ENCODE results near the gene MRPL21. TPM values are rescaled to one million over a fixed set of nuclear protein-coding genes. Genes with fewer than 3 reads are reported as not detected.
A peak's percentile ranks its signal among the peaks of the same experiment; 100 is the strongest.

The MRPL21 gene
- polyA plus RNA-seq (2013, experiment 1 of 2), result 72.9 TPM
- polyA plus RNA-seq (2013, experiment 2 of 2), result 67.6 TPM

- H3K27me3 ChIP-seq (ENCODE audit: control insufficient read depth in 3 of 3, insufficient read depth in 3 of 3, low read depth in 1 of 3, low read length in 3 of 3), result no peaks in the 10 kb centered on the region
Measured at GRCh38 chr11:68903288-68904247, at the start of gene MRPL21, which contains the start of gene IGHMBP2. Gene MRPL21, minus strand, starts transcription at chr11:68903832. Its CDS starts 22 bp downstream, at chr11:68903810. Gene IGHMBP2, plus strand, starts transcription at chr11:68903891. Its CDS starts 62 bp downstream, at chr11:68903953.

GRCh38 chr11:68950762-68951161, 47.1 kb upstream of the MRPL21 start:
- no CpG with 5 or more reads among the region's 9 CpGs for WGBS, 2 donors (ENCODE audit: extremely low coverage in 2 of 2, insufficient read length in 2 of 2, insufficient replicate concordance in 1 of 2)
- H3K14ac ChIP-seq (ENCODE audit: low read length), result peak overlapping the region; percentile 9
- no peak overlapping the region for H3K4ac ChIP-seq (ENCODE audit: low read length)
- H3K18ac ChIP-seq (ENCODE audit: low read length), result peak overlapping the region; percentile 78
- H3K9ac ChIP-seq (ENCODE audit: low read depth, low read length, poor library complexity), result no peak overlapping the region
- no peak overlapping the region for H2BK120ac ChIP-seq (ENCODE audit: low read depth, low read length)
- H2BK15ac ChIP-seq (ENCODE audit: low read length), result no peak overlapping the region
- H3K4me1 ChIP-seq (ENCODE audit: control insufficient read depth in 2 of 2, insufficient read depth in 1 of 2, low read depth in 1 of 2, low read length in 2 of 2), result peaks cover 14 to 22% of the 10 kb centered on the region in 2 donors
- peak overlapping the region in 1 of 2 donors; percentile 18 for H3K4me3 ChIP-seq (ENCODE audit: low read length in 2 of 2)
- peak; percentile 58 for DNase-seq (ENCODE audit: low spot score)
- no peaks in the 10 kb centered on the region for H3K36me3 ChIP-seq (replicated peaks in 1 of 2; ENCODE audit: control insufficient read depth in 2 of 2, insufficient read depth in 2 of 2, low read length in 2 of 2)
- no peak overlapping the region for H4K91ac ChIP-seq (ENCODE audit: low read depth, low read length, poor library complexity)
- no peaks in the 10 kb centered on the region for H3K27me3 ChIP-seq (ENCODE audit: control insufficient read depth in 3 of 3, insufficient read depth in 3 of 3, low read depth in 1 of 3, low read length in 3 of 3)
- peak overlapping the region; percentile 24 for H2BK12ac ChIP-seq (ENCODE audit: low read length)
- H2BK5ac ChIP-seq (ENCODE audit: low read length), result peak overlapping the region; percentile 53
- peak overlapping the region; percentile 2 for H3K27ac ChIP-seq (replicated peaks; ENCODE audit: low read length)
- H3K4me2 ChIP-seq (ENCODE audit: insufficient read depth, low read length, poor library complexity, severe bottlenecking), result peak overlapping the region; percentile 32
- H3K79me1 ChIP-seq (ENCODE audit: low read depth, low read length), result no peaks in the 10 kb centered on the region
- H3K9me3 ChIP-seq (replicated peaks in 1 of 2; ENCODE audit: control insufficient read depth in 2 of 2, insufficient read depth in 1 of 2, low read depth in 1 of 2, low read length in 2 of 2), result no peaks in the 10 kb centered on the region
- H4K8ac ChIP-seq (ENCODE audit: low read depth, low read length), result no peak overlapping the region
- no peak overlapping the region for H3K23ac ChIP-seq (ENCODE audit: low read depth, low read length, poor library complexity)
- no peak overlapping the region for H2AK5ac ChIP-seq (ENCODE audit: low read depth, low read length)
- peak overlapping the region; percentile 83 for H2AFZ ChIP-seq (ENCODE audit: low read length)

More at GRCh38 chr11:68903288-68904247, at the start of gene MRPL21, which contains the start of gene IGHMBP2:
- peak within 1 kb of the TSS; percentile 94 for H3K23ac ChIP-seq (ENCODE audit: low read depth, low read length, poor library complexity)
- H2BK5ac ChIP-seq (ENCODE audit: low read length), result peak within 1 kb of the TSS; percentile 94
- peak; percentile 81 for DNase-seq (ENCODE audit: low spot score)
- H3K27ac ChIP-seq (replicated peaks; ENCODE audit: low read length), result peak within 1 kb of the TSS; percentile 40
- H2BK12ac ChIP-seq (ENCODE audit: low read length), result peak within 1 kb of the TSS; percentile 30
- no peak within 1 kb of the TSS for H3K4ac ChIP-seq (ENCODE audit: low read length)
- H4K8ac ChIP-seq (ENCODE audit: low read depth, low read length), result peak within 1 kb of the TSS; percentile 6
- peak within 1 kb of the TSS; percentile 96 to 97 for H3K4me3 ChIP-seq (ENCODE audit: low read length in 2 of 2)
- peak within 1 kb of the TSS; percentile 37 for H2BK120ac ChIP-seq (ENCODE audit: low read depth, low read length)
- H2AFZ ChIP-seq (ENCODE audit: low read length), result peak within 1 kb of the TSS; percentile 93
- H3K9ac ChIP-seq (ENCODE audit: low read depth, low read length, poor library complexity), result peak within 1 kb of the TSS; percentile 99
- H3K36me3 ChIP-seq (replicated peaks in 1 of 2; ENCODE audit: control insufficient read depth in 2 of 2, insufficient read depth in 2 of 2, low read length in 2 of 2), result peaks cover 14 to 44% of the 10 kb centered on the region in 2 donors
- H3K9me3 ChIP-seq (replicated peaks in 1 of 2; ENCODE audit: control insufficient read depth in 2 of 2, insufficient read depth in 1 of 2, low read depth in 1 of 2, low read length in 2 of 2), result no peaks in the 10 kb centered on the region
- H4K91ac ChIP-seq (ENCODE audit: low read depth, low read length, poor library complexity), result no peak within 1 kb of the TSS
- peaks cover 4 to 7% of the 10 kb centered on the region in 2 donors for H3K4me1 ChIP-seq (ENCODE audit: control insufficient read depth in 2 of 2, insufficient read depth in 1 of 2, low read depth in 1 of 2, low read length in 2 of 2)
- H3K4me2 ChIP-seq (ENCODE audit: insufficient read depth, low read length, poor library complexity, severe bottlenecking), result peak within 1 kb of the TSS; percentile 96
- peaks cover 15% of the 10 kb centered on the region for H3K79me1 ChIP-seq (ENCODE audit: low read depth, low read length)
- no CpG with 5 or more reads among the region's 78 CpGs for WGBS, 2 donors (ENCODE audit: extremely low coverage in 2 of 2, insufficient read length in 2 of 2, insufficient replicate concordance in 1 of 2)
- H3K18ac ChIP-seq (ENCODE audit: low read length), result peak within 1 kb of the TSS; percentile 98
- H2AK5ac ChIP-seq (ENCODE audit: low read depth, low read length), result peak within 1 kb of the TSS; percentile 25
- H2BK15ac ChIP-seq (ENCODE audit: low read length), result peak within 1 kb of the TSS; percentile 51
- H3K14ac ChIP-seq (ENCODE audit: low read length), result peak within 1 kb of the TSS; percentile 97

- H4K8ac ChIP-seq (ENCODE audit: low read depth, low read length), result no peak overlapping the region
- no peaks in the 10 kb centered on the region for H3K9me3 ChIP-seq (replicated peaks in 1 of 2; ENCODE audit: control insufficient read depth in 2 of 2, insufficient read depth in 1 of 2, low read depth in 1 of 2, low read length in 2 of 2)
- peak overlapping the region; percentile 53 for H2BK5ac ChIP-seq (ENCODE audit: low read length)
- no peak overlapping the region for H3K14ac ChIP-seq (ENCODE audit: low read length)
- peak overlapping the region; percentile 1 for H3K27ac ChIP-seq (replicated peaks; ENCODE audit: low read length)
- no peak overlapping the region for H3K9ac ChIP-seq (ENCODE audit: low read depth, low read length, poor library complexity)
- no peaks in the 10 kb centered on the region for H3K79me1 ChIP-seq (ENCODE audit: low read depth, low read length)
- no peak overlapping the region for H2BK12ac ChIP-seq (ENCODE audit: low read length)
- H2BK15ac ChIP-seq (ENCODE audit: low read length), result no peak overlapping the region
- no peaks in the 10 kb centered on the region for H3K27me3 ChIP-seq (ENCODE audit: control insufficient read depth in 3 of 3, insufficient read depth in 3 of 3, low read depth in 1 of 3, low read length in 3 of 3)
- peaks cover 14 to 20% of the 10 kb centered on the region in 2 donors for H3K4me1 ChIP-seq (ENCODE audit: control insufficient read depth in 2 of 2, insufficient read depth in 1 of 2, low read depth in 1 of 2, low read length in 2 of 2)
- H3K23ac ChIP-seq (ENCODE audit: low read depth, low read length, poor library complexity), result no peak overlapping the region
- peak overlapping the region in 1 of 2 donors; percentile 18 for H3K4me3 ChIP-seq (ENCODE audit: low read length in 2 of 2)
- H3K4me2 ChIP-seq (ENCODE audit: insufficient read depth, low read length, poor library complexity, severe bottlenecking), result peak overlapping the region; percentile 32
- WGBS, 2 donors (ENCODE audit: extremely low coverage in 2 of 2, insufficient read length in 2 of 2, insufficient replicate concordance in 1 of 2), result no CpG with 5 or more reads among the region's 5 CpGs
- no peak overlapping the region for H3K4ac ChIP-seq (ENCODE audit: low read length)
- no peaks in the 10 kb centered on the region for H3K36me3 ChIP-seq (replicated peaks in 1 of 2; ENCODE audit: control insufficient read depth in 2 of 2, insufficient read depth in 2 of 2, low read length in 2 of 2)
- H2AFZ ChIP-seq (ENCODE audit: low read length), result peak overlapping the region; percentile 83
- peak overlapping the region; percentile 78 for H3K18ac ChIP-seq (ENCODE audit: low read length)
- no peak overlapping the region for H4K91ac ChIP-seq (ENCODE audit: low read depth, low read length, poor library complexity)
- no peak overlapping the region for H2BK120ac ChIP-seq (ENCODE audit: low read depth, low read length)
- H2AK5ac ChIP-seq (ENCODE audit: low read depth, low read length), result no peak overlapping the region
- DNase-seq (ENCODE audit: low spot score), result peak; percentile 44
Measured at GRCh38 chr11:68950270-68950669, 46.6 kb upstream of the MRPL21 start.

- no peak overlapping the region for H2AFZ ChIP-seq (ENCODE audit: low read length)
- peaks cover 14 to 20% of the 10 kb centered on the region in 2 donors for H3K4me1 ChIP-seq (ENCODE audit: control insufficient read depth in 2 of 2, insufficient read depth in 1 of 2, low read depth in 1 of 2, low read length in 2 of 2)
- no peaks in the 10 kb centered on the region for H3K79me1 ChIP-seq (ENCODE audit: low read depth, low read length)
- H3K9ac ChIP-seq (ENCODE audit: low read depth, low read length, poor library complexity), result peak overlapping the region; percentile 15
- no peak overlapping the region for H2BK5ac ChIP-seq (ENCODE audit: low read length)
- H3K14ac ChIP-seq (ENCODE audit: low read length), result peak overlapping the region; percentile 11
- H4K91ac ChIP-seq (ENCODE audit: low read depth, low read length, poor library complexity), result no peak overlapping the region
- H4K8ac ChIP-seq (ENCODE audit: low read depth, low read length), result no peak overlapping the region
- H2BK12ac ChIP-seq (ENCODE audit: low read length), result no peak overlapping the region
- H3K36me3 ChIP-seq (replicated peaks in 1 of 2; ENCODE audit: control insufficient read depth in 2 of 2, insufficient read depth in 2 of 2, low read length in 2 of 2), result no peaks in the 10 kb centered on the region
- DNase-seq (ENCODE audit: low spot score), result no peak
- no peak overlapping the region for H3K4me3 ChIP-seq (ENCODE audit: low read length in 2 of 2)
- no peak overlapping the region for H2BK15ac ChIP-seq (ENCODE audit: low read length)
- no peaks in the 10 kb centered on the region for H3K9me3 ChIP-seq (replicated peaks in 1 of 2; ENCODE audit: control insufficient read depth in 2 of 2, insufficient read depth in 1 of 2, low read depth in 1 of 2, low read length in 2 of 2)
- no peak overlapping the region for H2BK120ac ChIP-seq (ENCODE audit: low read depth, low read length)
- H3K27me3 ChIP-seq (ENCODE audit: control insufficient read depth in 3 of 3, insufficient read depth in 3 of 3, low read depth in 1 of 3, low read length in 3 of 3), result no peaks in the 10 kb centered on the region
- H3K4ac ChIP-seq (ENCODE audit: low read length), result no peak overlapping the region
- H3K27ac ChIP-seq (replicated peaks; ENCODE audit: low read length), result no peak overlapping the region
- no peak overlapping the region for H3K4me2 ChIP-seq (ENCODE audit: insufficient read depth, low read length, poor library complexity, severe bottlenecking)
- H3K18ac ChIP-seq (ENCODE audit: low read length), result no peak overlapping the region
- no CpG with 5 or more reads among the region's 17 CpGs for WGBS, 2 donors (ENCODE audit: extremely low coverage in 2 of 2, insufficient read length in 2 of 2, insufficient replicate concordance in 1 of 2)
- peak overlapping the region; percentile 38 for H3K23ac ChIP-seq (ENCODE audit: low read depth, low read length, poor library complexity)
- H2AK5ac ChIP-seq (ENCODE audit: low read depth, low read length), result no peak overlapping the region
Measured at GRCh38 chr11:68948935-68949334, 45.3 kb upstream of the MRPL21 start.

Data from neuronal stem cell (in vitro differentiated cells).